Body of pancreas (tissue), 4 donors: ENCODE results near the gene RRP15. TPM values are rescaled to one million over a fixed set of nuclear protein-coding genes. Genes with fewer than 3 reads are reported as not detected.

Experiments used
- ATAC-seq: fragments of 150-250 bp; one replicate; pipeline ENCODE4 v1.9.1; 2016
- DNase-seq, 4 donors: peaks; one replicate each; pipeline ENCODE4 v3.0.0-alpha.2; 2019
- H3K27ac ChIP-seq, 4 donors: fragments of 200-600 bp; sonication (generic); 1 replicate in 3 of 4; 2 replicates in 1 of 4; pipeline versions ENCODE4 v1.5.1 to v1.6.1; 2016 to 2019; ENCODE audit warnings: mild to moderate bottlenecking in 1 of 4, mixed read lengths in 1 of 4, moderate library complexity in 1 of 4
- H3K27me3 ChIP-seq, 2 donors: fragments of 200-600 bp; sonication (generic); one replicate each; pipeline ENCODE4 v1.6.0; 2016; ENCODE audit warnings: mild to moderate bottlenecking in 1 of 2
- H3K36me3 ChIP-seq, 2 donors: fragments of 200-600 bp; sonication (generic); replicated peaks in 1 of 2; 2 replicates each; pipeline ENCODE4 v1.5.1; 2016; ENCODE audit warnings: low read depth in 2 of 2; ENCODE audit not compliant: insufficient read depth in 1 of 2
- H3K4me1 ChIP-seq: fragments of 200-600 bp; sonication (generic); one replicate; pipeline ENCODE4 v1.6.0; 2016
- H3K4me3 ChIP-seq, 2 donors: fragments of 200-600 bp; sonication (generic); 1 replicate in 1 of 2; 2 replicates in 1 of 2; pipeline ENCODE4 v1.5.1; 2016 to 2019
- H3K9me3 ChIP-seq, 3 donors: fragments of 200-600 bp; sonication (generic); 1 replicate in 2 of 3; 2 replicates in 1 of 3; pipeline ENCODE4 v1.5.1; 2016
- CTCF ChIP-seq, 7 experiments: fragments of 450-650 bp in 4 of 7; fragments of 200-600 bp in 3 of 7; sonication (generic) in 3 of 7; IDR thresholded peaks; one replicate each; pipeline ENCODE4 v1.5.1; 2016 to 2019; ENCODE audit warnings: antibody characterized with exemption in 7 of 7
- POLR2A ChIP-seq, 3 donors: fragments of 450-650 bp; IDR thresholded peaks; one replicate each; pipeline ENCODE4 v1.6.1; 2016; ENCODE audit warnings: antibody characterized with exemption in 3 of 3, mild to moderate bottlenecking in 2 of 3
- WGBS, 2 donors: methylation state at CpG; one replicate each; pipeline ENCODE4 v1.1.5; 2017; 5-methylcytosine and 5-hydroxymethylcytosine counted together
- intact Hi-C: fragments of 100-400 bp; cut with DNase I; formaldehyde crosslinking; loops from one replicate; pipeline ENCODE4 v1.15.1; 2023
- small RNA-seq: library from RNA; depleted of rRNA; stranded (forward); fragments of <200 nt; gene quantifications from one replicate; pipeline ENCODE3, GENCODE V24; 2016
- total RNA-seq, 2 donors: library from RNA; depleted of rRNA; stranded (reverse); fragments of >200 nt; gene quantifications; one replicate each; pipeline ENCODE4 v1.1.0, GENCODE V29; 2016

The RRP15 gene
- total RNA-seq, 2 donors from 2014 or later: 2.6 to 7.9 TPM

GRCh38 chr1:218382261-218382660, 97.2 kb downstream of the RRP15 start:
- H3K4me3 ChIP-seq: no peak overlapping the region
- H3K27ac ChIP-seq: no peak overlapping the region
- H3K27me3 ChIP-seq: no peaks in the 10 kb centered on the region
- ATAC-seq (no peak), DNase-seq (no peak)
- H3K9me3 ChIP-seq: no peaks in the 10 kb centered on the region
- intact Hi-C loops: no loop called here
- H3K36me3 ChIP-seq: no peaks in the 10 kb centered on the region
- WGBS, 2 donors: 99% methylated on average over 4 of the region's 4 CpGs
- H3K4me1 ChIP-seq: peaks cover 33% of the 10 kb centered on the region
- no peak for TF ChIP-seq CTCF (IDR thresholded peaks at IDR 0.05)
- no peak for TF ChIP-seq POLR2A (IDR thresholded peaks at IDR 0.05)

- WGBS, 2 donors: 52 to 55% methylated on average over 2 of the region's 2 CpGs
- intact Hi-C loops: no loop called here
- no peak overlapping the region for H3K27ac ChIP-seq
These were observed 98.0 kb downstream of the RRP15 start for GRCh38 chr1:218383051-218383450.

GRCh38 chr1:218383681-218384080, 98.6 kb downstream of the RRP15 start:
- peaks cover 33% of the 10 kb centered on the region for H3K4me1 ChIP-seq
- no peaks in the 10 kb centered on the region for H3K27me3 ChIP-seq
- DNase-seq (no peak), ATAC-seq (no peak)
- H3K4me3 ChIP-seq: no peak overlapping the region
- WGBS, 2 donors: 41 to 49% methylated on average over 8 of the region's 8 CpGs
- intact Hi-C loops: no loop called here
- TF ChIP-seq CTCF (IDR thresholded peaks at IDR 0.05): no peak
- no peak for TF ChIP-seq POLR2A (IDR thresholded peaks at IDR 0.05)
- H3K9me3 ChIP-seq: no peaks in the 10 kb centered on the region
- H3K36me3 ChIP-seq: no peaks in the 10 kb centered on the region
- no peak overlapping the region for H3K27ac ChIP-seq

More at GRCh38 chr1:218383051-218383450, 98.0 kb downstream of the RRP15 start:
- H3K36me3 ChIP-seq: no peaks in the 10 kb centered on the region
- DNase-seq (no peak), ATAC-seq (no peak)
- H3K4me3 ChIP-seq: no peak overlapping the region
- H3K9me3 ChIP-seq: no peaks in the 10 kb centered on the region
- TF ChIP-seq POLR2A (IDR thresholded peaks at IDR 0.05) (no peak), CTCF (IDR thresholded peaks at IDR 0.05) (no peak)
- H3K4me1 ChIP-seq: peaks cover 33% of the 10 kb centered on the region
- no peaks in the 10 kb centered on the region for H3K27me3 ChIP-seq

GRCh38 chr1:218384581-218384993, 99.5 kb downstream of the RRP15 start:
- no peak for TF ChIP-seq POLR2A (IDR thresholded peaks at IDR 0.05)
- no peak for TF ChIP-seq CTCF (IDR thresholded peaks at IDR 0.05)
- DNase-seq (no peak), ATAC-seq (no peak)
- Histone ChIP-seq H3K4me3 (no peak overlapping the region), H3K36me3 (no peaks in the 10 kb centered on the region), H3K27ac (no peak overlapping the region), H3K9me3 (no peaks in the 10 kb centered on the region), H3K27me3 (no peaks in the 10 kb centered on the region), H3K4me1 (peaks cover 33% of the 10 kb centered on the region)
- intact Hi-C loops: no loop called here
- WGBS, 2 donors: 60 to 72% methylated on average over 5 to 6 of the region's 6 CpGs

Small RNA genes lying within 50 kb of the gene (small RNA-seq; reads per million reads assigned to genes)
- not detected for gene AC096638.1

Other genes starting within 250 kb of the RRP15 start
- gene TGFB2, start 60.0 kb downstream of the RRP15 start, total RNA-seq: 1 to 10 TPM; 4.3 to 4.9 TPM